GM12892 (cell line): ENCODE results near the gene PECR.

Experiments
- POLR2A ChIP-seq: IDR thresholded peaks from 2 replicates; pipeline ENCODE4 v1.6.1; 2011; ENCODE audit warnings: low read depth, low read length, control low read depth
- POLR2AphosphoS5 ChIP-seq: IDR thresholded peaks from 2 replicates; pipeline ENCODE4 v1.6.1; 2011; ENCODE audit warnings: low read depth, low read length, control low read depth
- TAF1 ChIP-seq: IDR thresholded peaks from 2 replicates; pipeline ENCODE4 v1.6.1; 2011; ENCODE audit warnings: low read depth, mild to moderate bottlenecking, control low read depth, low read length, borderline replicate concordance

DNA sequence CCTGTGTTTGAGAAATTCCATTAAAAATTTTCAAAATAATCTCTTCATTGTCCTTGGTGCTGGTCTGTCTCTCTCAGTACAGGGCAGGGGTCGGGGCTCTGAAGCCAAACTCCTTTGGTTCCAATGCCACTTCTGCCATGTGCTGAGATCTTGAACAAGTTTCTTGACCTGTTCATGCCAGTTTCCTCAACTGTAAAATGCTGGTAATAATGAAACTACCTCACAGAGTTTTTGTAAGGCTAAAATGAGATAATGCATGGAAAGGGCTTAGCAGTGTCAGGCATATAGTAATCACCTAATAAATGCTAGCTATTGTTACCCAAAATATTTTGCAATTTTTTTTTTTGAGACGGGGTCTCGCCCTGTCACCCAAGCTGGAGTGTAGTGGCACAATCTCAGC lies 51.4 kb downstream of the PECR start:
- TF ChIP-seq TAF1 (no peak), POLR2AphosphoS5 (no peak), POLR2A (no peak)
